Dendritic cell treated with granulocyte-macrophage colony-stimulating factor and Interleukin-4, amounts not matched to agents 40 ng/mL and 50 ng/mL, for 4 days (primary cell): ENCODE results near the gene SLC6A11.

Source experiments
- H3K27ac Mint-ChIP-seq: one replicate; pipeline ENCODE4 v1.8.0; 2022; ENCODE audit warnings: mild to moderate bottlenecking, mixed read lengths
- H3K27me3 Mint-ChIP-seq: one replicate; pipeline ENCODE4 v1.8.0; 2022; ENCODE audit warnings: mild to moderate bottlenecking, mixed read lengths
- H3K36me3 Mint-ChIP-seq: one replicate; pipeline ENCODE4 v1.8.0; 2022; ENCODE audit warnings: low read depth, mixed read lengths
- H3K4me1 Mint-ChIP-seq: one replicate; pipeline ENCODE4 v1.8.0; 2022; ENCODE audit warnings: low read depth, mixed read lengths
- H3K4me3 Mint-ChIP-seq: one replicate; pipeline ENCODE4 v1.8.0; 2022; ENCODE audit warnings: mild to moderate bottlenecking, moderate library complexity, mixed read lengths
- H3K9me3 Mint-ChIP-seq: one replicate; pipeline ENCODE4 v1.8.0; 2022; ENCODE audit warnings: mixed read lengths
- intact Hi-C: fragments of 100-400 bp; cut with micrococcal nuclease; formaldehyde crosslinking; loops from one replicate; pipeline ENCODE4 v1.15.0; 2022

Gene SLC6A11

GRCh38 chr3:10944866-10945265 is 128.8 kb downstream of the SLC6A11 start:
- Mint-ChIP-seq H3K9me3 (no peaks in the 10 kb centered on the region), H3K27ac (no peak overlapping the region), H3K36me3 (no peaks in the 10 kb centered on the region), H3K4me3 (no peak overlapping the region), H3K4me1 (no peaks in the 10 kb centered on the region), H3K27me3 (peaks cover 23% of the 10 kb centered on the region)
- intact Hi-C loops = loop anchor here (1.0 kb wide), 1 partner anchor 114 kb away; no protein-coding TSS in a partner anchor

DNA sequence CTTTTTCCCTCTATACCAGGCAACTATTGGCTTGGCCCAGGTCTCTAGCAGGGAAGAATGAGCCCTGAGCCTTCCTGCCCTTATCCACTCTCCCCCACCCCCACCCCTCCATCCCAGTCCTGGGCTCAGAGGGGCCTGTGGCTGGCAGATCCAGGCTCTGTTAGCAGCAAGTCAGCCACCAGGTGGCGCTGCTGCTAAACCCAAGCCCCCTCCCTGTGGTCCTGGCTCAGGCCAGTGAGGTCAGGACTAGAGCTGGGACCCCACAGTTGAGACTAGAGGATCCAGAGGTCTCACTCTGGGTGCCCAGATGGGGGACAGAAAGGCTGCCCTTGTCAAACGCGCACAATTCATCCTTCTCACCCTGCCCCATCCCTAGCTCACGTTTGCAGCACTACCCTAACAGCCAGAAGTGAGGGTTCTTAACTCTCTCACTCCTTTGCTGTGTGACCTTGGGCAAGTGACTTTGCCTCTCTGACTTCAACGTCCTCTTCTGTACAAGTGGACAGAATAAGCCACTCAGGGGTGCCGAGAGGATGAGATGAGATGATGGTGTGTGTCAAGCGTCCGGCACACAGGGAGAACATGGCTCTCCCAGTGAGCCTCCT is 129.8 kb downstream of the SLC6A11 start:
- H3K4me3 Mint-ChIP-seq = no peak overlapping the region
- peaks cover 23% of the 10 kb centered on the region for H3K27me3 Mint-ChIP-seq
- H3K9me3 Mint-ChIP-seq = no peaks in the 10 kb centered on the region
- H3K36me3 Mint-ChIP-seq = no peaks in the 10 kb centered on the region
- no peak overlapping the region for H3K27ac Mint-ChIP-seq
- no peaks in the 10 kb centered on the region for H3K4me1 Mint-ChIP-seq
- intact Hi-C loops = loop anchor here (1.0 kb wide), 1 partner anchor 114 kb away; no protein-coding TSS in a partner anchor

DNA sequence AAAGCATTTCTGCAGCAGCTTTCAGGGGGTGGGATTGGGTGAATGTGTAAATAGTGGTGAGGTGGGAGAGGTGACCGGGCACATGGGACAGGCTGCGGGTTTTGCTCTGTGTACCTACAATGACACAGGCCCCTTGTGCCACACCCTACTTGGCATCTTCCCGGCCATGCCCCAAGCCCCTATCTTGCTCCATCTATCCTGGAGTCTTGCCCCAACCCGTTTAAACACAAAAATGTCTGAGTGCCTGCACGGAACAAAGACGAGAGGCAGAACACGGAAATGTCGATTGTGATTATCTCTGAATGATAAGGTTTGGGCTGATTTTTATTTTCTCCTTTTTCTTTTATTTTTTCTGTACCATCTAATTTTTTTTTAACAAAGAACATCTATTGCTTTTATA is 130.5 kb downstream of the SLC6A11 start:
- no peak overlapping the region for H3K4me3 Mint-ChIP-seq
- H3K27me3 Mint-ChIP-seq = peaks cover 25% of the 10 kb centered on the region
- no peak overlapping the region for H3K27ac Mint-ChIP-seq
- no peaks in the 10 kb centered on the region for H3K36me3 Mint-ChIP-seq
- intact Hi-C loops = no loop called here
- H3K4me1 Mint-ChIP-seq = no peaks in the 10 kb centered on the region
- H3K9me3 Mint-ChIP-seq = no peaks in the 10 kb centered on the region

DNA sequence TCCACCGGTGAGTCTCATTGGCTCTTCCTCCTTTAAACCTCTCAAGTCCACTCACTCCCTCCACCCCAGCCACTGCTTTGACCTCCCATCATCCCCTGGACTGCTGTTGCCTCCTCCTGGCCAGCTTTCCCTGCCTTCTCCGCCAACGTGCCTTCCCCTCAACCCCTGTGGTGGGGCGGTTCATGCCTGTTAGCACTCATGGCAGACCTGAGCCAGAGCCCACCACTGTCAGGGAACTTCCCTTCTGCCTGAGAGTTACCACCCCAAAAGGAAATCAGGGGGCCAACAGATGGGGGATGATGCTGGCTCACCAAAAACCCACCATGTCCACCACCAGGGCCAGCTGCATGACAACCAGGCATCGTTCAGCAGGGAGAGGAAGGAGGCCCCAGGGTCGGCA is 132.3 kb downstream of the SLC6A11 start:
- no peaks in the 10 kb centered on the region for H3K36me3 Mint-ChIP-seq
- H3K27me3 Mint-ChIP-seq = peaks cover 30% of the 10 kb centered on the region
- no peaks in the 10 kb centered on the region for H3K4me1 Mint-ChIP-seq
- intact Hi-C loops = no loop called here
- no peak overlapping the region for H3K4me3 Mint-ChIP-seq
- no peaks in the 10 kb centered on the region for H3K9me3 Mint-ChIP-seq
- H3K27ac Mint-ChIP-seq = no peak overlapping the region

DNA sequence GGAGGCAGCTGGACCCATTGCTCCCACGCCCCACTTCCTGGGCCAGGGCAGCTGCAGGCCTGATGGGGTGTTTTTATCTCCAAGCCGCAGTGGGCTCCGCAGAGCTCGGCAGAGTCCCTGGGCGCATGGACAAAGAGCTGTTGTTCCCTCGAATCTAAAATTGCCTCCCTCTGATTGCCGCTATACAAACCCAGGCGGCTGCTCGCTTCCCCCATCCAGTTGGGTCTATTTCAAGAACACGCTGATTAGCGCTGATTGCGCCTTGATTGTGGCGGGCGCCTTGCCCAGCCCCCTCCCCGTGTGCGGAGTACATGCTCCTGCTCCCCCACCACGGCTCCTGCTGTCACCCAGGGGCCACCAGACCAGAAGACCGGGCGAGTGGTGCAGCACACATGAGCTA is 133.2 kb downstream of the SLC6A11 start:
- Mint-ChIP-seq H3K27me3 (peaks cover 34% of the 10 kb centered on the region), H3K4me1 (no peaks in the 10 kb centered on the region), H3K9me3 (no peaks in the 10 kb centered on the region), H3K27ac (no peak overlapping the region), H3K36me3 (no peaks in the 10 kb centered on the region), H3K4me3 (no peak overlapping the region)
- intact Hi-C loops = no loop called here

GRCh38 chr3:10950476-10951294 is 134.7 kb downstream of the SLC6A11 start:
- Mint-ChIP-seq H3K36me3 (no peaks in the 10 kb centered on the region), H3K27me3 (peaks cover 31% of the 10 kb centered on the region), H3K4me1 (no peaks in the 10 kb centered on the region), H3K27ac (no peak overlapping the region), H3K9me3 (no peaks in the 10 kb centered on the region), H3K4me3 (no peak overlapping the region)
- intact Hi-C loops = loop anchor here (10.0 kb wide), 2 partner anchors 384 to 704 kb away; no protein-coding TSS in a partner anchor

GRCh38 chr3:10951295-10951926 is 135.4 kb downstream of the SLC6A11 start:
- no peak overlapping the region for H3K4me3 Mint-ChIP-seq
- H3K9me3 Mint-ChIP-seq = no peaks in the 10 kb centered on the region
- H3K27ac Mint-ChIP-seq = no peak overlapping the region
- no peaks in the 10 kb centered on the region for H3K36me3 Mint-ChIP-seq
- H3K27me3 Mint-ChIP-seq = peaks cover 35% of the 10 kb centered on the region
- intact Hi-C loops = loop anchor here (10.0 kb wide), 2 partner anchors 383 to 703 kb away; no protein-coding TSS in a partner anchor
- H3K4me1 Mint-ChIP-seq = no peaks in the 10 kb centered on the region

DNA sequence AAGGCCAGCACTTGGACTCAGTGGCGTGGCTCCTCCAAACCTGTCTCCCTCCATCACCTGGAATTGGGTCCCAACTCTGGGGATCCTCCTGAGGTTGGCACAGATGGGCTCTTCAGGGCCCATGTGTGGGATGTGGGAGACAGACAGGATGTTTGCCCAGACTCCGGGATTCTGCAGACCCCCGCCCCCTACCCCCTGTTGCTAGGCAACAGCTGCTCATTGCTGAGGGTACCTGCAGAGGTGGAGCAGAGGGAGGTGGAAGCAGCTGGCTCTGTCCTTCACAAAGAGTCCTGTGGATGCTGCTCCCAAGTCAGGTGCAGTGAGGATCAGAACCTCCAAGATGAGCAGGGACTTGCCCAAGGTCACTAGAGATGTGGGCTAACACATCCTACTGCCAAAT is 136.5 kb downstream of the SLC6A11 start:
- no peaks in the 10 kb centered on the region for H3K4me1 Mint-ChIP-seq
- intact Hi-C loops = loop anchor here (10.0 kb wide), 2 partner anchors 382 to 702 kb away; no protein-coding TSS in a partner anchor
- no peaks in the 10 kb centered on the region for H3K9me3 Mint-ChIP-seq
- H3K36me3 Mint-ChIP-seq = no peaks in the 10 kb centered on the region
- no peak overlapping the region for H3K4me3 Mint-ChIP-seq
- H3K27me3 Mint-ChIP-seq = peaks cover 35% of the 10 kb centered on the region
- H3K27ac Mint-ChIP-seq = no peak overlapping the region

GRCh38 chr3:10954740-10955139 is 138.7 kb downstream of the SLC6A11 start:
- Mint-ChIP-seq H3K27ac (no peak overlapping the region), H3K36me3 (no peaks in the 10 kb centered on the region), H3K9me3 (no peaks in the 10 kb centered on the region), H3K4me3 (no peak overlapping the region), H3K27me3 (peaks cover 24% of the 10 kb centered on the region), H3K4me1 (no peaks in the 10 kb centered on the region)
- intact Hi-C loops = loop anchor here (10.0 kb wide), 2 partner anchors 380 to 700 kb away; no protein-coding TSS in a partner anchor

GRCh38 chr3:10955711-10956453 is 139.9 kb downstream of the SLC6A11 start:
- H3K27me3 Mint-ChIP-seq = peaks cover 27% of the 10 kb centered on the region
- intact Hi-C loops = loop anchor here (10.0 kb wide), 2 partner anchors 379 to 699 kb away; no protein-coding TSS in a partner anchor
- H3K27ac Mint-ChIP-seq = no peak overlapping the region
- H3K4me1 Mint-ChIP-seq = no peaks in the 10 kb centered on the region
- no peaks in the 10 kb centered on the region for H3K36me3 Mint-ChIP-seq
- no peak overlapping the region for H3K4me3 Mint-ChIP-seq
- H3K9me3 Mint-ChIP-seq = no peaks in the 10 kb centered on the region

GRCh38 chr3:10956531-10956930 is 140.5 kb downstream of the SLC6A11 start:
- intact Hi-C loops = loop anchor here (10.0 kb wide), 2 partner anchors 378 to 698 kb away; no protein-coding TSS in a partner anchor
- Mint-ChIP-seq H3K4me3 (no peak overlapping the region), H3K4me1 (no peaks in the 10 kb centered on the region), H3K27me3 (peaks cover 26% of the 10 kb centered on the region), H3K27ac (no peak overlapping the region), H3K9me3 (no peaks in the 10 kb centered on the region), H3K36me3 (no peaks in the 10 kb centered on the region)

- no peak overlapping the region for H3K27ac Mint-ChIP-seq
- H3K4me1 Mint-ChIP-seq = no peaks in the 10 kb centered on the region
- intact Hi-C loops = loop anchor here (10.0 kb wide), 2 partner anchors 378 to 698 kb away; no protein-coding TSS in a partner anchor
- H3K27me3 Mint-ChIP-seq = peaks cover 24% of the 10 kb centered on the region
- no peaks in the 10 kb centered on the region for H3K9me3 Mint-ChIP-seq
- H3K4me3 Mint-ChIP-seq = no peak overlapping the region
- no peaks in the 10 kb centered on the region for H3K36me3 Mint-ChIP-seq
Measured at GRCh38 chr3:10956986-10957385, 141.0 kb downstream of the SLC6A11 start.

DNA sequence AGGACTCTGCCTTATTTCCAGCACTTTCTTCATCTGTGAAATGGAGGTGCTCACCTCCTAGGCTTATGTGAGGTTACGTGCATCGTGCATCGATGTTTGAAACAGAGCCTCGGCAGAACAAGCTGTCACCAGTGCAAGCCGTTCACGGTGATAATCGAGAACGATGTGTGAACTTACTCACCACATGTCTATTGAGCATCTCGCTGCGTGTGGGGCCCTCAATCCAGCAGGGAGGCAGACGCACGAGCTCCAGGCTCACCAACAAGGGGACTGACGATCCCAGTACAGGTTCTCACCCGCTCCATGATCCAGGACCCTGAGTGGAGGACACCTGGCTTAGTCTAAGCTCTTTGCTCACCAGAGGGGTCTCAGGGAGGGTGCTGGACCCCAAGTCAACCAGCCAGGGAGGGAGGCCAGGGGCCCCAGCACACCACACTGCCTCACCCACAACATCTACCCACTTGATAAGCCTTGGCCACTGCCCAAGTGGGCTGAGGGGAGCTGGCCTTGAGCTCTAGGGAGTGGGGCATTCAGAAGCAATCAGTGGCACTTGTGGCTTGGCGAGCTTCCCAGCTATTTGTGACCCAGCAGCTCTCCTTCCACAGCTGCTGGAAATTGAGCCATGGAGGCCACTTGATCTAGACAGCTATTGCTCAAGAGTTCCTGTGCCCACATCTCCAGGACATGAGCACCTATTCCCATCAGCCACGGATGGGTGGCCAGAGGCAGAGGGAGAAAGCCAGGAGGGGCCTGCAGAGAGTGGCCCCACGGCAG is 142.1 kb downstream of the SLC6A11 start:
- no peak overlapping the region for H3K4me3 Mint-ChIP-seq
- intact Hi-C loops = loop anchor here (10.0 kb wide), 2 partner anchors 377 to 697 kb away; no protein-coding TSS in a partner anchor
- no peak overlapping the region for H3K27ac Mint-ChIP-seq
- H3K9me3 Mint-ChIP-seq = no peaks in the 10 kb centered on the region
- H3K4me1 Mint-ChIP-seq = no peaks in the 10 kb centered on the region
- peaks cover 27% of the 10 kb centered on the region for H3K27me3 Mint-ChIP-seq
- no peaks in the 10 kb centered on the region for H3K36me3 Mint-ChIP-seq
